Measurements from ENCODE around the gene ZNF154.
"Not testable (repeated sequence)": the region's sequence is repeated elsewhere in the genome, so short reads cannot be mapped to it uniquely, and the experiment has no call there.

ZNF154 gene

GRCh38 chr19:57708641-57709361 is at the start of gene ZNF154:
TSS of gene ZNF154 (minus strand) at chr19:57709204. CDS start at chr19:57708971, 233 bp downstream.
- DNase-seq = no peak

DNA sequence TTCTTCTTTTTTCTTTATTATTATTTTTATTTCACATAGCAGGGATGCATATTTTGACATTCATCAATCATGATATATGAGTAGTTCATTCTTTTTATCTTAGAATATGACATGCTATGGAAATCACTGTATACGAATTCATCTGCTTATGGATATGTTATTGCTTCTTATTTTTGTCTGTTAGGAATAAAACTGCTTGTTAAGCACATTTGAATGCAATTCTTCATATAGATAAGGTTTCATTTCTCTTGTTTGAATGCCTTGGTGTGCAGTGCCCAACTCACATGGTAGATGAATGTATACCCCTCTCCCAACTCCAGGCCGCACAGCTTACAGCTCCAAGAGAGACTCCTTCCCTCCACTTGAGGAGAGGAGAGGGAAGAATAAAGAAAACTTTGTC is 48.9 kb upstream of the ZNF154 start:
- no peak for DNase-seq

DNA sequence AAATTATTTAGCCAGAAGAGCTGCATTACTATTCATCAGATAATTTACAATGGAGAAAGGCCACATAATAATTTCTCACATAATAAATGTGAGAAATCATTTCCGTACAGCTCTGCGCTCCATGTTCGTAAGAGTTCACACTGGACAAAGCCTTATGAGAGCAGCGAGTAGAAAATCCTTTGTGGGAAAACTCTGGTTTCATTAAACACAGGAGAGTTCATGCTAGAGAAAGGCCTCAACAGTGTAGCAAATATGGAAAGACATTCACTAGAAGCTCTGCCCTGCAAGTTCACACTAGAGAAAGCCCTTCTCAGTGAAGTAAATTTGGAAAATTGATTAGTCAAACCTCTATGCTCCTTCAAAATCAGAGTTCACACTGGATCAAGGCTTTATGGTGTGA is 46.0 kb upstream of the ZNF154 start:
- no peak for DNase-seq

- no peak for DNase-seq
Observed at GRCh38 chr19:57754091-57754673, 45.2 kb upstream of the ZNF154 start.

DNA sequence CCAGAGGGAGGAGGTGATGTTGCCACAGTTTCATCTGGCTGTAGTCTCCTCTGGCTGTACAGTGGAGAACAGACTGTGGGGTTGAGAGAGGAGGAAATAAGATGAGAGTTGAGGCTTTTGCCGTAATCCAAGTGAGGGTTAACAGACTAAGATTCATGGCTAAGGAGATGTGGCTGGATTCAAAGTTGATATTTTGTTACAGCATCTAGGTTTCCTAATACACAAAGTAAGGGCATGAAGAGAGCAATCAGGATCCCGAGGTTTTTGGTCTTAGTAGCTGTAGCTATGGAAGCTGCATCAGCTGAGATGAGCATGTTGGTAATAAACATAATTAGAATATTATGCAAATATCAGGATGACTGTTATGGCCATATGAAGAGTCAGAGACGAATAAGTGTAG is 39.0 kb upstream of the ZNF154 start:
- DNase-seq = no peak

GRCh38 chr19:57747472-57747807 is 38.4 kb upstream of the ZNF154 start:
- no peak for DNase-seq

- peak; percentile 96 for DNase-seq
Observed at GRCh38 chr19:57746580-57747471, 37.8 kb upstream of the ZNF154 start, which contains the start of gene ZNF776. TSS of gene ZNF776 (plus strand) at chr19:57746815. CDS start at chr19:57747059, 244 bp downstream.

GRCh38 chr19:57738770-57739169 is 29.8 kb upstream of the ZNF154 start:
- DNase-seq = not testable (repeated sequence)

DNA sequence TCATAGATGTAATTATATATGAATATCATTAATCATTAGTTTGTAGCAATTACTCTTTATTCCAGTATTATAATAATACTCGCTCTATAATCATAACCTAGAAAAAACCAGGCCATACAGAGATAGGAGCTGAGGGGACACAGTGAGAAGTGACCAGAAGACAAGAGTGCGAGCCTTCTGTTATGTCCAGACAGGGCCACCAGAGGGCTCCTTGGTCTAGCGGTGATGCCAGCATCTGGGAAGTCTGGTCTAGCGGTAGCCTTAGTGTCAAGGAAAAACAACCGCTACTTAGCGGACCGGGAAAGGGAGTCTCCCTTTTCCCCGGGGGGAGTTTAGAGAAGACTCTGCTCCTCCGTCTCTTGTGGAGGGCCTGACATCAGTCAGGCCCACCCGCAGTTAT is 29.3 kb upstream of the ZNF154 start:
- DNase-seq = not testable (repeated sequence)

GRCh38 chr19:57720878-57721277 is 11.9 kb upstream of the ZNF154 start:
- no peak for DNase-seq

GRCh38 chr19:57719901-57720519 is 11.0 kb upstream of the ZNF154 start:
- DNase-seq = no peak

GRCh38 chr19:57719424-57719823 is 10.4 kb upstream of the ZNF154 start:
- DNase-seq = no peak

DNA sequence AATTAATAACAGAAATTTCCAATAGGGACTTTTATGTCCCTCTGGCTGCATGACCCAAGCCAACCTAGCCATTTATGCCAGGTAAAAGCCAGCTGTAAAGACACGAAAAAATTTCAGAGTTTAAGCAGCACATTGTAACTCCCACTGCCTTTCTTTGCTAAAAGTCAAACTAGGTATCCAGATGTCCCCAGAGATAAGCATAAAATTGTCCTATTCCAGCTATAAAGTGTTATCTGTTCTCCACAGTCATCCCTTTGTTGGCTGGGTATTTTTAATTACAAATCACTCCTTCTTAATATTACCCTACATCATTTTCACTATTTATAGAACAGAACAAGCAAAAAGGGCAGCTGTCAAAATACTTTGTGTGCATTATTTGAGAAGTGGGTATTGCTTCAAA is 3.2 kb upstream of the ZNF154 start:
- DNase-seq = no peak

DNA sequence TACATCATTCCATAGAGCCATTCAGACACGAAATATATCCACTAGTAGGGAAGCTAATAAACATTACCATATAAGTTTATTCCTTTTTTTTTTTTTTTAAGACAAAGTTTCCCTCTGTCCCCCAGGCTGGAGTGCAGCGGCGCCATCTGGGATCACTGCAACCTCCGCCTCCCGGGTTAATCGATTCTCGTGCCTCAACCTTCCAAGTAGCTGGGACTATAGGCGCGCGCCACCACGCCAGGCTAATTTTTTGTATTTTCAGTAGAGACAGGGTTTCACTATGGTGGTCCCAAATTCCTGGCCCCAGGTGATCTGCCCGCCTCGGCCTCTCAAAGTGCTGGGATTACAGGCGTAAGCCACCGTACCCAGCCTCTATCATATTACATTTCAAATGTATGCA is 612 bp upstream of the ZNF154 start:
- no peak for DNase-seq

- DNase-seq = no peak
Observed at GRCh38 chr19:57706346-57706745, 2.7 kb downstream of the ZNF154 start.

DNA sequence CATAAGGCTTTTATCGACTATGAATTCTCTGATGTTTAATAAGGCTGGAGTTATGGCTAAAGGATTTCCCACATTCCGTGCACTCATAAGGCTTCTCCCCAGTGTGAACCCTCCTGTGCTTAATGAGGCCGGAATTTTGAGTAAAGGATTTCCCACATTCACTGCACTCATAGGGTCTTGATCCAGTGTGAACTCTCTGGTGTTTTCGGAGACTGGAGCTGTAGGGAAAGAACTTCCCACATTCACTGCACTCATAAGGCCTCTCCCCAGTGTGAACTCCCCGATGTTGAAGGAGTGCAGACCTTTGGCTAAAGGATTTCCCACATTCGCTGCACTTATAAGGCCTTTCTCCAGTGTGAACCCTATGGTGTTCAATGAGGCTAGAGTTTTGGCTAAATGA is 7.4 kb downstream of the ZNF154 start:
- DNase-seq = no peak

DNA sequence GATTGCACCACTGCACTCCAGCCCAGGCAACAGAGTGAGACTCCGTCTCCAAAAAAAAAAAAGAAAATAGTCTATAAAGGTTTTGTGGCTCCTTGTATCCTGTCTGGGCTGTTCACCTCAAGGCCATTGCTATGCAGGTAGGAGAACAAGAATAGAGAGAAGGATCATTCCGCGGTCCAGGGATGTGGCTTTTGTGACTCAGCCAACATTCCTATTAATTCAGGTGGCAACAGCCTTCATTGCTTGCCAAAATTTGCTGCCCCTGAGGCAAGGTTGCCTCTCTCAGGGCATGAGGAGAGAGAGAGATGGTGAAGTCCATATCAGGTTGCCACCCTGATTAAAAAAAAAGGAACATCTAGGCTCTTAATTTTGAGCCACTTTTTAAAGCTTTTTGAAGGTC is 19.3 kb downstream of the ZNF154 start:
- no peak for DNase-seq

DNA sequence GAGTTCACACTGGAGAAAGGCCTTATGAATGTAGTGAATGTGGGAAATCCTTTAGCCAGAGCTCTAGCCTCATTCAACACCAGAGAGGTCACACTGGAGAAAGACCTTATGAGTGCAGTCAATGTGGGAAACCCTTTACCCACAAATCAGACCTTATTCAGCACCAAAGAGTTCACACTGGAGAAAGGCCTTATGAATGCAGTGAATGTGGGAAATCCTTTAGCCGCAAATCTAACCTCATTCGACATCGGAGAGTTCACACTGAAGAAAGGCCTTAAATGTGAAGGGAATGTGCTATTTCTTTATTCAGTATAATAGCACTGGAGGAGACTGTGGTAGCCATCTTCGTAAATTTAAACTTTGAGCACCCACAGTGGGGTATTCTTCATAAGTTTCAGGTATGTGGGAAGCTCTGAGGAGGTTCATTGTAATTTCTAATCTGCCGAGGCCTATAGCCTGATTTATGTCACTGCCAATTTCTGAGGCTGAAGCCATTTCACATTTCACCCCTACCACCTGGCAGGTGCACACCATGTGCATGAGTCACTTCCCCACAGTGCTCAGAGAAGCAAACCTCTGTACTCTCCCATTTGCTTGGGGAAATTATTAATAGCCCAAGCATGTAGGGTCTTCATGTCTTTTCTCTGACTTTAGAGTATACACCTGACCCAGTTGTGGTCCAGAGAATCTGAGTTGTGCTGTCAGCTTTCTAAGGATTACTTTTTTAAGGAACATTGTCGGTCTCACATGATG is 20.8 kb downstream of the ZNF154 start:
- no peak for DNase-seq

GRCh38 chr19:57687363-57688010 is 21.5 kb downstream of the ZNF154 start:
- no peak for DNase-seq

DNA sequence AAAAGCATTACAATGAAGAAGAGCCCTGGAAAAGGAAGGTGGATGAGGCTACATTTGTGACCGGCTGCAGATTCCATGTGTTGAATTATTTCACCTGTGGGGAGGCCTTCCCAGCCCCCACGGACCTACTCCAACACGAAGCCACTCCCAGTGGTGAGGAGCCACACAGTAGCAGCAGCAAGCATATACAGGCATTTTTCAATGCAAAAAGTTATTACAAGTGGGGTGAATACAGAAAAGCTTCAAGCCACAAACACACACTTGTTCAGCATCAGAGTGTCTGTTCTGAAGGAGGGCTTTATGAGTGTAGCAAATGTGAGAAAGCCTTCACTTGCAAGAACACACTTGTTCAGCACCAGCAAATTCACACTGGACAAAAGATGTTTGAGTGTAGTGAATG is 22.3 kb downstream of the ZNF154 start:
- no peak for DNase-seq

DNA sequence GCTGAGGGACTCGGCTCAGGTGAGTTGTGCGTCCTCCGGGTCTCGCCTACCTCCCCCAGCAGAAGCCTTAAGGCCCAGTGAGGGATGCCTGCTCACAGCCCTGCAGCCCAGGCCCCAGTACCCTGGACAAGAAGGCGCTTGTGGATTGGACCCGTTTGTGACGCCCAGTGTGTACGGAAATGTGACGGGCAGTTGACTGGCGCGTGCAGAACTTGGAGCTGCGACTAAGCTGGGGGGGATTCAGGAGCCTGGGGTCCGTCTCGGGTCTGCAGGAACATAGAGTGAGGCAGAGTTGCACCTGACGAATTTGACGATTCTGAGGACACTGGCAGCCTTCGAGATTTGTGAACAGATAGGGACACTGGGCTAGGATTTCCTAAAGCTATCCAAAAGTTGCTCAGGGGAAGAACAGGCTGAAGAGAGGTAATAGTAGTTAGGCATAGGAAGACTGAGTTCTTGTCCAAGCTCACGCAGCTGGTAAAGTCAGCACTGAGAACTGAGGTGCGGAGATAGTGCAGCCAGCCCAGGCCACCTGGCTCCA is 26.7 kb downstream of the ZNF154 start:
- peak in 1 of 2 experiments; percentile 16 for DNase-seq

DNA sequence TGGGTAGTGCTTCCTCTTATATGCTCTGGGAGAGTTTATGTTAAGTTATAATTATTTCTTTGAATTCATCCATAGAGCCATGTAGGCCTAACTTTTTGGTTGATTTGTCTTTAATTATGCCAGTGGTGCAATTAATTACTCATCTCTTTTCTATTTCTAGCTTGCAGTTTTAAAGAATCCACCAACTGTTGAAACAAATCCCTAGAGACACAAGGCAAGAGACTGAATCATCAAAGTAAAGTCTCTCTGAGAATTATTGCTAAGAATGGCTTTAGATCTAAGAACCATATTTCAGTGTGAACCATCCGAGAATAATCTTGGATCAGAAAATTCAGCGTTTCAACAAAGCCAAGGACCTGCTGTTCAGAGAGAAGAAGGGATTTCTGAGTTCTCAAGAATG is 33.1 kb downstream of the ZNF154 start:
- DNase-seq = no peak
